Caco-2 (cell line): ENCODE results near the gene DIAPH2. TPM values are rescaled to one million over a fixed set of nuclear protein-coding genes. Genes with fewer than 3 reads are reported as not detected.

Experiments
- BruUV-seq: library from RNA; stranded (reverse); fragments of 400-500 nt; replicated peaks from 2 replicates; lab custom pipeline; 2021; lab: Mats Ljungman, UMichigan
- CTCF ChIA-PET: fragments of 300-600 bp; sonication (Branson Sonifier 250); formaldehyde crosslinking; loops from one replicate; lab custom pipeline; 2022; ENCODE audit warnings: antibody characterized with exemption; lab: Charles Lee
- POLR2A ChIA-PET: fragments of 300-600 bp; sonication (Branson Sonifier 250); formaldehyde crosslinking; loops from one replicate; lab custom pipeline; 2022; ENCODE audit warnings: antibody characterized with exemption; lab: Charles Lee
- DNase-seq, 2 experiments: peaks; one replicate each; pipeline versions ENCODE4 v3.0.0 to v3.0.0-alpha.2; 2020 to 2022
- H3K27me3 ChIP-seq: replicated peaks from 2 replicates; pipeline ENCODE4 v1.6.0; 2011; ENCODE audit warnings: low read length; ENCODE audit not compliant: control insufficient read depth, insufficient read depth
- H3K36me3 ChIP-seq: 2 replicates; pipeline ENCODE4 v1.5.1; 2011; ENCODE audit warnings: low read length; ENCODE audit not compliant: control insufficient read depth, insufficient read depth
- H3K4me1 ChIP-seq: fragments of 250-450 bp; sonication (Bioruptor Pico); 2 replicates; pipeline ENCODE4 v1.5.1; 2020; ENCODE audit warnings: mild to moderate bottlenecking
- H3K4me3 ChIP-seq: 2 replicates; pipeline ENCODE4 v1.5.1; 2011; ENCODE audit warnings: low read depth, mild to moderate bottlenecking, control low read depth, low read length
- H3K9me3 ChIP-seq: fragments of 250-450 bp; sonication (Bioruptor Pico); 2 replicates; pipeline ENCODE4 v1.5.1; 2020; ENCODE audit warnings: mild to moderate bottlenecking, moderate library complexity
- H3K27ac Mint-ChIP-seq: one replicate; pipeline ENCODE4 v1.8.0; 2022; ENCODE audit warnings: mixed read lengths; ENCODE audit not compliant: unreplicated experiment
- H3K27me3 Mint-ChIP-seq: one replicate; pipeline ENCODE4 v1.8.0; 2022; ENCODE audit warnings: mixed read lengths; ENCODE audit not compliant: insufficient read depth, unreplicated experiment
- H3K36me3 Mint-ChIP-seq: one replicate; pipeline ENCODE4 v1.8.0; 2022; ENCODE audit warnings: mild to moderate bottlenecking, mixed read lengths; ENCODE audit not compliant: insufficient read depth, unreplicated experiment
- H3K4me1 Mint-ChIP-seq: one replicate; pipeline ENCODE4 v1.8.0; 2022; ENCODE audit warnings: low read depth, mixed read lengths; ENCODE audit not compliant: unreplicated experiment
- H3K4me3 Mint-ChIP-seq: one replicate; pipeline ENCODE4 v1.8.0; 2022; ENCODE audit warnings: mild to moderate bottlenecking, moderate library complexity, mixed read lengths; ENCODE audit not compliant: unreplicated experiment
- H3K9me3 Mint-ChIP-seq: one replicate; pipeline ENCODE4 v1.8.0; 2022; ENCODE audit warnings: mixed read lengths; ENCODE audit not compliant: unreplicated experiment
- CTCF ChIP-seq, 2 experiments: fragments of 200-600 bp in 1 of 2; IDR thresholded peaks; 1 replicate in 1 of 2; 2 replicates in 1 of 2; pipeline versions ENCODE4 v1.5.1 to v1.8.0; 2011 to 2022; ENCODE audit warnings: antibody characterized with exemption in 1 of 2, control low read depth in 1 of 2, inconsistent platforms in 1 of 2, low read depth in 1 of 2, low read length in 1 of 2, mild to moderate bottlenecking in 1 of 2, moderate library complexity in 1 of 2; ENCODE audit not compliant: insufficient read depth in 1 of 2, severe bottlenecking in 1 of 2, unreplicated experiment in 1 of 2
- intact Hi-C: fragments of 100-400 bp; cut with micrococcal nuclease; formaldehyde crosslinking; loops from one replicate; pipeline ENCODE4 v1.10.0; 2022; ENCODE audit not compliant: unreplicated experiment
- total RNA-seq: library from RNA; stranded (reverse); gene quantifications from 2 replicates; pipeline ENCODE4 v1.2.3, GENCODE V29; 2022

DIAPH2 gene
- total RNA-seq, 1 experiment from 2014 or later: 16.1 TPM

DNA sequence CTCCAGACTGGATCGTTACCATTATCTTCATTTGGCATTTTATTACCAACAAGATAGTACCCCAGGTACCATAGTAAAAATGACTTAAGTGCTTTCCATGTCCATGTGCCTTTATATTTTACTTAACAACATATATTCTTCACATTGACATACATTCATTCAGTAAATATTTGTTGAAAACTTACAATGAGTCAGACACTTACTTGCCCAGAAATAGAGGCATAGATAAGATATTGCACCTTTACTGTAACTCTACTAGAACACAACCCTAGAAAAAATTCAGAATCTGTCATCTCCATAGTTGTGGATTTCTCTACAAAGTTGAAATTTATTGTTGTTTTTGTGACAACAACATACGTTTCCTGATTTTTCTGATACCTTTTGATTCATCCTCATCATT is 839.7 kb downstream of the DIAPH2 start:
- no peak overlapping the region for H3K27ac Mint-ChIP-seq
- Histone ChIP-seq H3K9me3 (no peaks in the 10 kb centered on the region), H3K27me3 (no peaks in the 10 kb centered on the region), H3K36me3 (no peaks in the 10 kb centered on the region), H3K4me1 (no peaks in the 10 kb centered on the region), H3K4me3 (no peak overlapping the region)
- no peaks in the 10 kb centered on the region for H3K27me3 Mint-ChIP-seq
- CTCF ChIA-PET: no interaction called here
- no peak for DNase-seq
- H3K36me3 Mint-ChIP-seq: peaks cover 11% of the 10 kb centered on the region
- POLR2A ChIA-PET: no interaction called here
- intact Hi-C loops: no loop called here
- no peak for TF ChIP-seq CTCF (IDR thresholded peaks at IDR 0.05; ENCODE audit: insufficient read depth in 1 of 2, low read depth in 1 of 2, low read length in 1 of 2, severe bottlenecking in 1 of 2, unreplicated experiment in 1 of 2)
- no peak overlapping the region for H3K4me3 Mint-ChIP-seq
- peaks cover 28% of the 10 kb centered on the region for H3K9me3 Mint-ChIP-seq
- no TSS peak for BruUV-seq
- H3K4me1 Mint-ChIP-seq: peaks cover 8% of the 10 kb centered on the region

GRCh38 chrX:97524997-97525396 is 840.4 kb downstream of the DIAPH2 start:
- peaks cover 8% of the 10 kb centered on the region for H3K4me1 Mint-ChIP-seq
- peaks cover 11% of the 10 kb centered on the region for H3K36me3 Mint-ChIP-seq
- no peak overlapping the region for H3K27ac Mint-ChIP-seq
- BruUV-seq: no TSS peak
- no peak for TF ChIP-seq CTCF (IDR thresholded peaks at IDR 0.05; ENCODE audit: insufficient read depth in 1 of 2, low read depth in 1 of 2, low read length in 1 of 2, severe bottlenecking in 1 of 2, unreplicated experiment in 1 of 2)
- no peaks in the 10 kb centered on the region for H3K9me3 ChIP-seq
- H3K4me3 ChIP-seq: no peak overlapping the region
- ChIA-PET POLR2A (no interaction called here), CTCF (no interaction called here)
- H3K27me3 Mint-ChIP-seq: no peaks in the 10 kb centered on the region
- H3K4me1 ChIP-seq: no peaks in the 10 kb centered on the region
- no peak overlapping the region for H3K4me3 Mint-ChIP-seq
- H3K9me3 Mint-ChIP-seq: peaks cover 34% of the 10 kb centered on the region
- H3K36me3 ChIP-seq: no peaks in the 10 kb centered on the region
- DNase-seq: no peak
- intact Hi-C loops: no loop called here
- no peaks in the 10 kb centered on the region for H3K27me3 ChIP-seq

- H3K27me3 ChIP-seq: no peaks in the 10 kb centered on the region
- no peaks in the 10 kb centered on the region for H3K4me1 ChIP-seq
- H3K36me3 ChIP-seq: no peaks in the 10 kb centered on the region
- no peak for DNase-seq
- H3K9me3 ChIP-seq: no peaks in the 10 kb centered on the region
- no TSS peak for BruUV-seq
- ChIA-PET POLR2A (no interaction called here), CTCF (no interaction called here)
- Mint-ChIP-seq H3K27ac (no peak overlapping the region), H3K4me1 (peaks cover 8% of the 10 kb centered on the region), H3K9me3 (peaks cover 42% of the 10 kb centered on the region), H3K27me3 (no peaks in the 10 kb centered on the region), H3K4me3 (no peak overlapping the region), H3K36me3 (peaks cover 11% of the 10 kb centered on the region)
- H3K4me3 ChIP-seq: no peak overlapping the region
- intact Hi-C loops: no loop called here
- no peak for TF ChIP-seq CTCF (IDR thresholded peaks at IDR 0.05; ENCODE audit: insufficient read depth in 1 of 2, low read depth in 1 of 2, low read length in 1 of 2, severe bottlenecking in 1 of 2, unreplicated experiment in 1 of 2)
Measured at GRCh38 chrX:97525981-97526380, 841.3 kb downstream of the DIAPH2 start.
